NOMO-1 treated with DMSO at 0.1 percent for 48 hours (cell line): ENCODE data around the gene ANAPC13.

Experiments used
- DNase-seq: peaks from one replicate; lab custom pipeline; 2025; ENCODE audit not compliant: unreplicated experiment; lab: John Stamatoyannopoulos, UW

The ANAPC13 gene

DNA sequence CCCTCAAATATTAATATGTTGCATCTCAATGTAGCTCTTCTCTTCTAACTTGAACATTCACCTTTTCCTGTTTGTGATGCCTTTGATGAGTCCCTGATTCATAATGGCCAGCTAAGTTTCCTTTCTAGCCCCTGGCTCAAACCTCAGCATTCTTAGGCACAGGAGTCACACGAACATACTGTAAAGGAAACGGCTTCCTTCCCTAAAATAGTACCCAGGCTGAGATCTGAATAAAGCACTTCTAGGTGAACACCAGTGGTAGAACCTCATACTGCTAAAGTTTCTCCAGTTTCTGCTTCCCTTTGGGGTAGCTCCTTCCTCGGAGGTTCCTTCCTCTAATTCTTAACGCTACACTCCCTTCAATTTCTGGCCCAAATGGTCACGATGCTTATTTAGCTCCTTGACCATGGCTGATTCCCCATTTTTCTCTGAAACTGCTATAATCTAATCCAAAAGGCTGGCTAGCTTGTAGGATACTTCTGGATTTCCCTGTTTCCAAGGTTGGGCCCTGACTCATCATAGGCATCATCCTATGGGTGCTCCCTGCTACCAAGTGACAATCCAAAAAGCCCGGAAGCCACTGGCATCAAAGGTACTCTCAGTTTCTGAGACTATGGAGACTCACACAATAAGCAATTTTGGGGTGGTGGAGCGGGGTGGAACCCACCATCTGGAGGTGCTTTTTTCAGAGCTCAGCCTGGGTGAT lies 2.4 kb downstream of the ANAPC13 start:
- peak; percentile 7 for DNase-seq

DNA sequence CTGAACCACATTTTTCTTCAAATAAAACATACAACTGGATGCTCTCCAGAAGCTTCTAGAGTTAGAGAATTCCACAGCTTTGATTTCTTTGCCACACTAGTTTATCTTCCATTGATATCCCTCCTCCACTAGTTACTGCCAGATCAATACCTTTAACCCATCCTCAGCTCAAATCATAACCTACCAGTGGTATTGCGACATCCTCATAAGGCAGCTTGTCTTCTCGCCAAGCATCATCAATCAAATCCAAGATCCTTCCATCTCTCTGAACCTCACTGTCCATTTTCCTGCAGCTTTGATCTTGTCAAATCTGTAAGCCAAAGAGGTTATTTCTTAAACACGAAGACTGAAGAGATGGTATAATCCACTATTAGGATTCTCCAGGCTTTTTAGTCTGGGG lies 3.2 kb downstream of the ANAPC13 start:
- DNase-seq = no peak

- DNase-seq = no peak
Measured at GRCh38 chr3:134481166-134481565, 4.6 kb downstream of the ANAPC13 start.

GRCh38 chr3:134480546-134480945 lies 5.2 kb downstream of the ANAPC13 start:
- no peak for DNase-seq

GRCh38 chr3:134477938-134478337 lies 7.8 kb downstream of the ANAPC13 start:
- no peak for DNase-seq

- DNase-seq = no peak
Measured at GRCh38 chr3:134477002-134477401, 8.8 kb downstream of the ANAPC13 start.

- no peak for DNase-seq
Measured at GRCh38 chr3:134476306-134476705, 9.5 kb downstream of the ANAPC13 start.

DNA sequence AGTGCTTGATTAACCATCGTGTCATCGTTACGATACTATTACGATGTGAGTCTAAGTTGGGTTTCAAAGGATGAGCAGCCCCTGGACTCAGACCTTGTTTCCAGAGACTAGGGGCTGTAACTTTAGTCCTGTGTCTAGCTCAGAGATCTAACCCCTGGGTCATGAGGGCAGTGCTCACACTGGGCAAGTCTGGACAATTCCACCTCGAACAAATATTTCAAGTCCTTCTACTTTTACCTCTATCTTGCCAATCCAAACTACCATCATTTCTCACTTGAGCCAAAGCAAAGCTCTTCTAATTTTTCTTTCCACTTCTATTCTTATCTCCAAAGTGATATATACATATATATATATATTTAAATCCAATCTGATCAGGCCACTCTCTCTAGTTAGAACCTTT lies 10.8 kb downstream of the ANAPC13 start:
- no peak for DNase-seq

DNA sequence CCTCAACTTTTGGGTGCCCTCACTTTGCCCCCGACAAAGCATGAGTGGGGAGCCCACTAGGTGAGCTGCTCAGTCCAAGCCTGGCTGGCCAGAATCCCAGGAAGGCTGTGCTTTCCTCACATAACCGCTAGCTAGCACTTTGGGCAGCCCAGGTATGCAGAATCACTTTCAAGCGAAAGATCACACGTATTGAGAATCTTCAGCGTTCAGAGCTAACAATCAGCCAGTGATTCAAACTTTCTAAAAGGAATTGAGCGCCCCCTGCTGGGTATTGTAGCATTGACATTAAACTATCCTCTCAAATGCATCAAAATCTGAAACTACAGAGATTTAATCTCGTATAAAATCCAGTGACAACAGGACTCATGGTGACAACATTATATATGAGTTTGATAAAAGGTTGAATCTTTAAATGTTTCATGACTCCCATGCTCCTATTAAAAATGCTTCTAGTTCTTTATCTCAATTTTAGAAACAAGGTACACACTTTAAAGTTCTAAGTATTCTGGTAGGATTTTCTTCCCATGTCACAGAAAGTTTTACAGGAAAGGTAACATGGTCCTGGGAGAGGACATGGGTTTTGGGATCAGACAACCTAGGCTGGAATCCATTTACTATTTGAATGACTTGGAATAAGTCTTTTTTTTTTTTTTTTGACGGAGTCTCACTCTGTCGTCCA lies 11.8 kb downstream of the ANAPC13 start:
- peak; percentile 73 for DNase-seq

DNA sequence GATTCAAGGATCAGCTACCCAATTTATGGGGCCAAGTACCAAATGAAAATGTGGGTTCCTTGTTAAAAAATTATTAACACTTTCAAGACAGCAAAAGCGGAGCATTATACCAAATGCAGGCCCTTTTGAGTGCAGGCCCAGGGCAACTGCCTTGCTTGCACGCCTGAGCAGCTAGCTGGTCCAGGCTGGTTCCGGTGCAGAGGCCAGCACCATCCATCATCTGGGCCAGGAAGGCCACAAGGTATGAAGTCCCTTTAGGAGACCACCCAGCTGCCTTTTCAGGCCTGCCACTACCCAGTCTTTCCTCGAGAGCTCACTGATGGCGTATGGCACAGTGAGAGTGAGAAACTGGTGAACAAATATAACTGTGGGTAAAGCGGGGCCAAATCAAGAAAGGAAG lies 13.0 kb downstream of the ANAPC13 start:
- DNase-seq = no peak

DNA sequence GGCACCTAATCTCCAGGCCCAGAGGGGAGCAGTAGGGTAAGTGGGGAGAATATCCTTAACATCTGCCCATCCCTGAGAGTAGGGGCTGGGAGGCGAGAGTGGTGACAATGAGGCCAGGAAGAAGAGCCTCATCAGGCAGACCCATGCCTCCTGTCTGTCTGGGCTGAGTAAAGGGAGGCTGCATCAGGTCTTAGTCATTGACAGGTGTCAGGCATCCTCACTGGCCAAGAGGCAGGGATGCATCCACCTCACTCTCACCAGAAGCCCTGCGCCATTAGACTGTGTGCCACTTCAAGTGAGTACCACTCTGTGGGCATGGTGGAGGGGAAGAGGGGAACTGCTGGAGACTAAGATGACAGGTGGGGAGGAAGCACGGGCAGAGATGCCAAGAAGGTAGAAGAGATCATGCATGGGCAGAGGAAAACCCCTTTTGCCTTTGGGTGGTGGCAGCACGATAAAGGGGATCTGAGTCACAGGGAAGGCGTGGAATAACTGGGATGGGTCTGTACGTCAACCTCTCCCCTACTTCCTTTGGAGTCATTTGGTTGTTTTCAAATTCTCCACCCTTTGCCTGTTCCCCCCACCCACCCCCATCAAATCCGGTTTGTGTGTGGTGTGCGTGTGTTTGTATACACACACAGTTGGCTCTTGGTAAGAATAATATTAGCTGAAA lies 14.1 kb downstream of the ANAPC13 start:
- no peak for DNase-seq

GRCh38 chr3:134468519-134468918 lies 17.3 kb downstream of the ANAPC13 start:
- no peak for DNase-seq

GRCh38 chr3:134466331-134466730 lies 19.5 kb downstream of the ANAPC13 start:
- DNase-seq = no peak

- no peak for DNase-seq
Measured at GRCh38 chr3:134464689-134465365, 21.0 kb downstream of the ANAPC13 start.

- DNase-seq = no peak
Measured at GRCh38 chr3:134464064-134464688, 21.6 kb downstream of the ANAPC13 start.

DNA sequence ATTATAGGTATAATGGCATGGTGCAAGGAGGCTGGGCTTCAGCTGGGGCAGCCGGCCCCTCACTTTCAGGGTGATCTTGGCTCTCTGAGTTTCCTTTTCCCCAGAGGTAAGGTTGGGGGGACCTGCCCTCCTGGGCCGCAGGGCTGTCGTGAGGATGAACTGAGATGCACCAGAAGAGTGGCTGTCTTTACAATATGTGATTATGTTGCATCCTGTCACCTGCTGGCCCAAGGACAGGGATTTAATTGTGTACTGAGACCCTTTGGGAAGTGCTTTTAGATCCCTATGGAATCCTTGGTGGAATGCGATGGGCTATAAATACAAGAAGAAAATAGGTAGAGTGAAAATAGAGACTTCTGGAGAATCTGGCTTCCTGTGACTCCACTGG lies 22.1 kb downstream of the ANAPC13 start:
- no peak for DNase-seq

DNA sequence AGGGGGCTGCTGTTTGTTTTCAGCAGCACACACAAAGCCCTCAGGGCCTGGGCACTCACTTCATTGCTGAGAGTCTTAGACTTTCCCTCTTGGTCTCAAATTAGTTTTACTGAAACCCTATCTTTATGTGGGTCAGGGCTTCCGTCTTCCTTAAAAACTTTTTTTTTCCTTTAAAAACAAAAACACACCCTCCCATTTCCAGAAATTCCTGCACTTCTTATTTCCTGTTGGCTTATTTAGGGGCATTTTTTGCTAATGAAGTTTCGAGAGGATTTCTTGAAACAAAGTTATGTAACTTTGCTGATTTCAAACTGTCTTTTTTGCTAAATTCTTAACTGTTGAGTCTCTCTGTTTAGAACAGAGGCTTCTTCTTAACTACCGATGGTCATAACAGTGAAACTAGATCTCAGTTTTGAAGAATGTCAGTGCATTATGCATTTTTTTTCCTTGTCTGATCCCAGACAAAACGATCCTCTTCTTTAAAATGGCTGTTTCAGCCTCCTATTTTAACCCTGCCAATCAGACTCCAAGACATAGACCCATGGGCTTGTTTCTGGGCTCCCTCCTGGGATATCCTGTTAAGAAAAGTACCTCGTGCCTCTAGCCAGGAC lies 23.3 kb downstream of the ANAPC13 start:
- DNase-seq = no peak

GRCh38 chr3:134460965-134461364 lies 24.8 kb downstream of the ANAPC13 start:
- no peak for DNase-seq

DNA sequence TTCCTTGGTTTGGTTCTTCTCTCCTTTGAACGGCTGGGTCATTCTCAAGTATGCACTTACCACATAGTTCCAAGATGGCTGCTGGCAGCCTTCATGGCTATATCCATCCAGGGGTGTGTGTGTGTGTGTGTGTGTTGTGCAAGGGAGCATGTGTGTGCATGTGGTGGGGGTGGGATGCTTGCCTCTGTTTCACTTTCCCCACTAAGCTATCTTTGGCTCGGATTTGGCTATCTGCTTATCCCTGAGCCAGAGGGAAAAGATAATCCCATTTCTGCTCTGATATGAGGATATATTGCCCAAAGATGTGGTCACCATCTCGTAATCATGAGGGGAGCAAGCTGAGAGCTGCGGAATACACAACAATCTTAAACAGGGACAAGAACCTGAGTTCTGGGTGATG lies 26.2 kb downstream of the ANAPC13 start:
- DNase-seq = no peak

DNA sequence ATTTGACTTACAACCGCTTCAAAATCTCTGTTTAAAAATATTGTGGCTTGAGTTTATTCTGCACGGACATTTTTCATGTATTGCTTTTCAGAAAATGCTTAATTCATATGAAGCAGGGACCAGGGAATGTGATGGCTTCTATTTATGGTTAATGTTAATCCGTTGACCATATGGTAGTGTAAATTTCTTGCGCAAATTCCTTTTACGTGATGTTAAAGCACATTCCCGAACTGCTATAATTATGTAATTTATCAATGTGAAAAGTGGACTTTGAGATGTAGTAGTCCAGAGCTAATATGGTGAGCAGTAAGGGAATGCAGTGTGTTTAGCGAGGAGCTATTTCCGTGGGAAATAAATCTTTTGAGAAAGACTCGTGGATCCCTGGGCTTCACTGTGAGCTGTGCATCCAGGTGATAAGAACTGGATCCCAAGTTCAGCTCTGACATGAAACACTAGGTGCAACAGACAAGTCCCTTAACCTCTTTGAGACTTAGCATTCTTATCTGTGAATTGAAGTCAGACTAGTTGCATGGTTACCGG lies 27.3 kb downstream of the ANAPC13 start:
- no peak for DNase-seq
